ENCODE measurements around the gene MS4A2. TPM values are rescaled to one million over a fixed set of nuclear protein-coding genes. Genes with fewer than 3 reads are reported as not detected.

The MS4A2 gene
- total RNA-seq, 6 donors from 2014 or later = 1.3 to 17.1 (median 4.8) TPM

DNA sequence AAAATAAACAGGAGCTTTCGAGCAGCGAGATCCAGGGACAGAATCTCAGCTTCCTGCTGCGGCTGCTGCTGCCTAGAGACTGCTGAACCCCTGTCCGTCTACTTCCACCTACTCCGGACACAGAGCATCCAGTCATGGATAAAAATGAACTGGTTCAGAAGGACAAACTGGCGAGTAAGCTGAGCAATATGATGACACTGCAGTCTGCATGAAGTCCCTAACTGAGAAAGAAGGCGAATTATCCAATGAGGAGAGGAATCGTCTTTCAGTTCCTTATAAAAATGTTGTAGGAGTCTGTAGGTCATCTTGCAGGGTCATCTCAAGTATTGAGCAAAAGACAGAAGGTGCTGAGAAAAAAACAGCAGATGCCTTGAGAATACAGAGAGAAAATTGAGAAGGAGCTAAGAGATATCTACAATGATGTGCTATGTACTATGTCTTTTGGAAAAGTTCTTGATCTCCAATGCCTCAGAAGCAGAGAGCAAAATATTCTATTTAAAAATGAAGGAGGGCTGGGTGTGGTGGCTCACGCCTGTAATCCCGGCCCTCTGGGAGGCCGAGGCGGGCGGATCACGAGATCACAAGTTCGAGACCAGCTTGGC lies 11.1 kb upstream of the MS4A2 start:
- Histone ChIP-seq H3K27ac (no peak overlapping the region), H3K27me3 (no peaks in the 10 kb centered on the region), H3K9me3 (no peaks in the 10 kb centered on the region), H3K4me3 (no peak overlapping the region), H3K4me1 (no peaks in the 10 kb centered on the region), H3K36me3 (no peaks in the 10 kb centered on the region)
- TF ChIP-seq POLR2AphosphoS5 (IDR thresholded peaks at IDR 0.05) (no peak), POLR2A (IDR thresholded peaks at IDR 0.05) (no peak), EP300 (IDR thresholded peaks at IDR 0.05) (no peak)
- TF ChIP-seq, protein P1, sequence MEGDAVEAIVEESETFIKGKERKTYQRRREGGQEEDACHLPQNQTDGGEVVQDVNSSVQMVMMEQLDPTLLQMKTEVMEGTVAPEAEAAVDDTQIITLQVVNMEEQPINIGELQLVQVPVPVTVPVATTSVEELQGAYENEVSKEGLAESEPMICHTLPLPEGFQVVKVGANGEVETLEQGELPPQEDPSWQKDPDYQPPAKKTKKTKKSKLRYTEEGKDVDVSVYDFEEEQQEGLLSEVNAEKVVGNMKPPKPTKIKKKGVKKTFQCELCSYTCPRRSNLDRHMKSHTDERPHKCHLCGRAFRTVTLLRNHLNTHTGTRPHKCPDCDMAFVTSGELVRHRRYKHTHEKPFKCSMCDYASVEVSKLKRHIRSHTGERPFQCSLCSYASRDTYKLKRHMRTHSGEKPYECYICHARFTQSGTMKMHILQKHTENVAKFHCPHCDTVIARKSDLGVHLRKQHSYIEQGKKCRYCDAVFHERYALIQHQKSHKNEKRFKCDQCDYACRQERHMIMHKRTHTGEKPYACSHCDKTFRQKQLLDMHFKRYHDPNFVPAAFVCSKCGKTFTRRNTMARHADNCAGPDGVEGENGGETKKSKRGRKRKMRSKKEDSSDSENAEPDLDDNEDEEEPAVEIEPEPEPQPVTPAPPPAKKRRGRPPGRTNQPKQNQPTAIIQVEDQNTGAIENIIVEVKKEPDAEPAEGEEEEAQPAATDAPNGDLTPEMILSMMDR (IDR thresholded peaks at IDR 0.05) = no peak
- ATAC-seq (ENCODE audit: low FRiP score in 2 of 2) = no peak
- peak in 1 of 2 donors; percentile 40 for DNase-seq
- WGBS, 2 donors = 72 to 78% methylated on average over 15 of the region's 15 CpGs

DNA sequence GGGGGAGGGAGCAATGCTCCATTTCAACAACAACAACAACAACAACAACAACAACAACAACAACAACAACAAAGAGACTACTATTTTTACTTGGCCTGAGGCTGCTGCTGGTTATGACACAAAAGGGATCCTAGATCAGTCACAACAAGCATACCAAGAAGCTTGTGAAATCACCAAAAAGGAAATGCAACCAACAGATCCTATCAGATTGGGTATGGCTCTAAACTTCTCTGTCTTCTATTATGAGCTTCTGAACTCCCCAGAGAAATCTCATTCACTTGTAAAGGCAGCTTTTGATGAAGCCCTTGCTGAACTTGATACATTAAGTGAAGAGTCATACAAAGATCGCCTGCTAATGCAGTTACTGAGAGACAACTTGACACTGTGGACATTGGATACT lies 10.5 kb upstream of the MS4A2 start:
- Histone ChIP-seq H3K4me3 (no peak overlapping the region), H3K9me3 (no peaks in the 10 kb centered on the region), H3K27me3 (no peaks in the 10 kb centered on the region), H3K4me1 (no peaks in the 10 kb centered on the region), H3K36me3 (no peaks in the 10 kb centered on the region), H3K27ac (no peak overlapping the region)
- TF ChIP-seq, protein P1 (IDR thresholded peaks at IDR 0.05) = no peak
- TF ChIP-seq POLR2AphosphoS5 (IDR thresholded peaks at IDR 0.05) (no peak), POLR2A (IDR thresholded peaks at IDR 0.05) (no peak), EP300 (IDR thresholded peaks at IDR 0.05) (no peak)
- DNase-seq (no peak), ATAC-seq (ENCODE audit: low FRiP score in 2 of 2) (no peak)
- 73 to 83% methylated on average over 1 of the region's 1 CpG for WGBS, 2 donors

DNA sequence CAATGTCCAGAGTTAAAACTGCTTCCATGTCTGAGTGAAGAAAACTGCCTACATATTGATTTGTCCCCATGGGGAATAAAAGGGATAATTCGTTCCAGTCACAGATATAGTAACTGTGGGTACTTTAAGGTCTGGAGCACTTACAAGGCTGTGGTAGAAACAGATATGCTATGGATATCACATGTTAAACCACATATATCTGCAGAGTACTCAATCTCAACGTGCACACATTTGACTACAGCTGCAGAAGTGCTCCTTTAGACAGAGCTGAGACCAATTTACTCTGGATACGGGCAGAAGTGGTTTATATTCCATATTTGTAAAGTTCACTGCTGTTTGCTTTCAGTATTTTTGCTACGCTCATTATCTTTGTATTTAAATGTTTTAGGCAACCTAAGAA lies 9.7 kb upstream of the MS4A2 start:
- Histone ChIP-seq H3K9me3 (no peaks in the 10 kb centered on the region), H3K27ac (no peak overlapping the region), H3K4me1 (no peaks in the 10 kb centered on the region), H3K4me3 (no peak overlapping the region), H3K36me3 (no peaks in the 10 kb centered on the region), H3K27me3 (no peaks in the 10 kb centered on the region)
- WGBS, 2 donors = 66 to 67% methylated on average over 4 of the region's 4 CpGs
- TF ChIP-seq POLR2A (IDR thresholded peaks at IDR 0.05) (no peak), EP300 (IDR thresholded peaks at IDR 0.05) (no peak), POLR2AphosphoS5 (IDR thresholded peaks at IDR 0.05) (no peak)
- TF ChIP-seq, protein P1 (IDR thresholded peaks at IDR 0.05) = no peak
- DNase-seq (no peak), ATAC-seq (ENCODE audit: low FRiP score in 2 of 2) (no peak)

DNA sequence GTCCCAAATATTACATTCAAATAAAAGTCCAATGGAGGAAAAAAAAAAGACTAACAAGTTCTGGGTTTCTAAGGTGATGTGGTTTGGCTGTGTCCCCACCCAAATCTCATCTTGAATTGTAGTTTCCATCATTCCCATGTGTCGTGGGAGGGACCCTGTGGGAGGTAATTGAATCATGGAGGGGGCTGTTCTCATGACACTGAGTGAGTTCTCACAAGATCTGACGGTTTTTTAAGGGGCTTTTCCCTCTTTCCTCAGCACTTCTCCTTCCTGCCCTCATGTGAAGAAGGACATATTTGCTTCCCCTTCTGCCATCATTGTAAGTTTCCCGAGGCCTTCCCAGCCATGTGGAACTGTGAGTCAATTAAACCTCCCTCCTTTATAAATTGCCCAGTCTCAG lies 7.9 kb upstream of the MS4A2 start:
- 68% methylated on average over 3 of the region's 3 CpGs for WGBS, 2 donors
- Histone ChIP-seq H3K9me3 (no peaks in the 10 kb centered on the region), H3K4me3 (no peak overlapping the region), H3K27me3 (no peaks in the 10 kb centered on the region), H3K4me1 (no peaks in the 10 kb centered on the region), H3K36me3 (no peaks in the 10 kb centered on the region), H3K27ac (no peak overlapping the region)
- no peak for TF ChIP-seq POLR2A (IDR thresholded peaks at IDR 0.05)
- TF ChIP-seq EP300 (IDR thresholded peaks at IDR 0.05) = no peak
- TF ChIP-seq, protein P1 (IDR thresholded peaks at IDR 0.05) = no peak
- no peak for TF ChIP-seq POLR2AphosphoS5 (IDR thresholded peaks at IDR 0.05)
- no peak for ATAC-seq (ENCODE audit: low FRiP score in 2 of 2)
- DNase-seq = no peak

DNA sequence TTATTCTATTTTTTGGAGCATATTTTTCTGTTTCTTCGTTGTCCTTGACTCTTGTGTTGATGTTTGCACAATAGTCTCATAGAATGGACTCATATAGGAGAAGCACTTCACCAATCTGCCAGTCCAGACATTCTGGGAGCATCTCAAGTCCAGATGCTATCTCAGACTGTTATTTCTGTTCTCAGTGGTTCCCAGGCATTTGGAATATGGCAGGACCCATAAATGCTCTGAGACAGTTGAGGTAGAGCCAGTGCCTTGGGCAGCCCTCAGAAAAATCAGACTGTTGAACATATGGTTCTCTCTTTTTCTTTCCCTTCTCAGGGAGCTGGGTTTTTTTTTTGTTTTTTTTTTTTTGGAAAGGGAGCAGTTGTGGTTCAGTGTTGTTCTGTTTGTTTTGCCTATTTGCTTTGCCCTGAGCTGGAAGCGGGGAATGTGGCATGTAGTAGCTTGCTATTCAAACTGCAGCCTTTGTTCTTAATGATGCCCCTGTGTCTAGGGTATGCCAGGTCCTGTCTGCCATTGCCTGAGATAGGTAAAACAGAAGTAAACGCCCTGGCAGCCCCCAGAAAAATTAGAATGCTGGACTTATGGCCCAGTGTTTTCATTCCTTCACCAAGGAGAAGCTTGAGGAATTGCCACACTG lies 3.7 kb upstream of the MS4A2 start:
- Histone ChIP-seq H3K27me3 (no peaks in the 10 kb centered on the region), H3K4me3 (no peak overlapping the region), H3K27ac (no peak overlapping the region), H3K36me3 (no peaks in the 10 kb centered on the region), H3K4me1 (no peaks in the 10 kb centered on the region), H3K9me3 (no peaks in the 10 kb centered on the region)
- no peak for TF ChIP-seq EP300 (IDR thresholded peaks at IDR 0.05)
- TF ChIP-seq POLR2AphosphoS5 (IDR thresholded peaks at IDR 0.05) = no peak
- TF ChIP-seq POLR2A (IDR thresholded peaks at IDR 0.05) = no peak
- TF ChIP-seq, protein P1 (IDR thresholded peaks at IDR 0.05) = no peak
- 65 to 81% methylated on average over 3 of the region's 3 CpGs for WGBS, 2 donors
- DNase-seq (no peak), ATAC-seq (ENCODE audit: low FRiP score in 2 of 2) (no peak)
